Epidermal melanocyte (primary cell): ENCODE results near the gene SERPING1.

ENCODE experiments used
- DNase-seq: peaks from one replicate; pipeline ENCODE4 v3.0.0; 2011; ENCODE audit warnings: low spot score; ENCODE audit not compliant: insufficient read length

Gene SERPING1

GRCh38 chr11:57597461-57597915, at the start of gene SERPING1:
Gene SERPING1 (plus strand): TSS chr11:57597685. CDS start chr11:57598271, 586 bp downstream.
- DNase-seq, result no peak

GRCh38 chr11:57547854-57548377, 49.6 kb upstream of the SERPING1 start:
- no peak for DNase-seq

GRCh38 chr11:57549983-57550382, 47.5 kb upstream of the SERPING1 start:
- no peak for DNase-seq

GRCh38 chr11:57551941-57552340, 45.5 kb upstream of the SERPING1 start:
- DNase-seq, result no peak

- no peak for DNase-seq
Measured at GRCh38 chr11:57552479-57552878, 45.0 kb upstream of the SERPING1 start.

- no peak for DNase-seq
Measured at GRCh38 chr11:57555393-57555792, 42.1 kb upstream of the SERPING1 start.

GRCh38 chr11:57556041-57556440, 41.4 kb upstream of the SERPING1 start:
- DNase-seq, result no peak

GRCh38 chr11:57560146-57560545, 37.3 kb upstream of the SERPING1 start:
- no peak for DNase-seq

GRCh38 chr11:57562596-57562995, 34.9 kb upstream of the SERPING1 start:
- DNase-seq, result no peak

GRCh38 chr11:57566005-57566904, 31.2 kb upstream of the SERPING1 start:
- DNase-seq, result no peak

GRCh38 chr11:57566905-57567514, 30.5 kb upstream of the SERPING1 start:
- no peak for DNase-seq

- DNase-seq, result peak; percentile 68
Measured at GRCh38 chr11:57567515-57568329, 29.8 kb upstream of the SERPING1 start, which contains the start of gene UBE2L6. Gene UBE2L6 (minus strand): TSS chr11:57567672. CDS start chr11:57567611, 61 bp downstream.

- DNase-seq, result no peak
Measured at GRCh38 chr11:57568330-57568766, 29.1 kb upstream of the SERPING1 start.

- no peak for DNase-seq
Measured at GRCh38 chr11:57571606-57572005, 25.9 kb upstream of the SERPING1 start.

GRCh38 chr11:57574061-57574460, 23.4 kb upstream of the SERPING1 start:
- no peak for DNase-seq

- DNase-seq, result no peak
Measured at GRCh38 chr11:57584341-57584740, 13.1 kb upstream of the SERPING1 start.

- no peak for DNase-seq
Measured at GRCh38 chr11:57585301-57585700, 12.2 kb upstream of the SERPING1 start.

- no peak for DNase-seq
Measured at GRCh38 chr11:57586711-57587245, 10.7 kb upstream of the SERPING1 start.

- DNase-seq, result no peak
Measured at GRCh38 chr11:57588046-57588710, 9.3 kb upstream of the SERPING1 start.

GRCh38 chr11:57596266-57596885, 1.1 kb upstream of the SERPING1 start:
- no peak for DNase-seq
